OCI-LY3 (cell line): ENCODE data around the gene UBXN6.
A peak's percentile ranks its signal among the peaks of the same experiment; 100 is the strongest.

ENCODE experiments used
- H2AFZ ChIP-seq: fragments of 200-600, 300-600 bp; shearing (Covaris generic); 2 replicates; pipeline ENCODE4 v1.6.0; 2014; ENCODE audit warnings: antibody characterized with exemption, low read depth, low read length
- H3K27ac ChIP-seq: fragments of 200-600, 300-600 bp; sonication (generic); 2 replicates; pipeline ENCODE4 v1.5.1; 2014; ENCODE audit warnings: mild to moderate bottlenecking, low read length, moderate library complexity, mixed read lengths
- H3K27me3 ChIP-seq: fragments of 200-600, 300-600 bp; sonication (generic); 2 replicates; pipeline ENCODE4 v1.6.1; 2014; ENCODE audit warnings: low read depth, low read length, mixed read lengths
- H3K36me3 ChIP-seq: fragments of 200-600, 300-600 bp; sonication (generic); replicated peaks from 2 replicates; pipeline ENCODE3; 2014; ENCODE audit warnings: low read depth, low read length, mixed read lengths
- H3K4me1 ChIP-seq: fragments of 300-600, 200-600 bp; sonication (generic); 2 replicates; pipeline ENCODE4 v1.6.1; 2014; ENCODE audit warnings: low read length, mixed read lengths
- H3K4me2 ChIP-seq: fragments of 200-600, 300-600 bp; sonication (generic); 2 replicates; pipeline ENCODE4 v1.6.1; 2014; ENCODE audit warnings: low read length, mixed read lengths
- H3K4me3 ChIP-seq: fragments of 300-600, 200-600 bp; sonication (generic); 2 replicates; pipeline ENCODE4 v1.5.1; 2014; ENCODE audit warnings: antibody characterized with exemption, mild to moderate bottlenecking, low read length, moderate library complexity
- H3K79me2 ChIP-seq: fragments of 300-600, 200-600 bp; shearing (Covaris generic); 2 replicates; pipeline ENCODE4 v1.6.1; 2014; ENCODE audit warnings: mild to moderate bottlenecking, low read length, mixed read lengths
- H3K9ac ChIP-seq: fragments of 300-600, 200-600 bp; shearing (Covaris generic); 2 replicates; pipeline ENCODE4 v1.6.0; 2014; ENCODE audit warnings: mild to moderate bottlenecking, low read length, moderate library complexity
- H3K9me3 ChIP-seq: fragments of 200-600, 300-600 bp; shearing (Covaris generic); 2 replicates; pipeline ENCODE4 v1.6.1; 2014; ENCODE audit warnings: low read length, mixed read lengths; ENCODE audit not compliant: insufficient read depth
- H4K20me1 ChIP-seq: fragments of 200-600, 300-600 bp; sonication (generic); 2 replicates; pipeline ENCODE4 v1.6.1; 2016; ENCODE audit warnings: low read length, mixed read lengths; ENCODE audit not compliant: insufficient read depth
- CTCF ChIP-seq: fragments of 200-600, 300-600 bp; sonication (generic); IDR thresholded peaks from 2 replicates; pipeline ENCODE4 v1.5.1; 2014; ENCODE audit warnings: antibody characterized with exemption, low read length, low read depth
- EZH2phosphoT487 ChIP-seq: fragments of 200-600 bp; shearing (Covaris generic); IDR thresholded peaks from 2 replicates; pipeline ENCODE4 v1.6.1; 2018; ENCODE audit warnings: antibody characterized with exemption, mixed run types, low read depth

Gene UBXN6

GRCh38 chr19:4405977-4406376 is 51.6 kb downstream of the UBXN6 start:
- Histone ChIP-seq H3K9me3 (no peaks in the 10 kb centered on the region), H3K27me3 (no peaks in the 10 kb centered on the region), H3K4me1 (peaks cover 24% of the 10 kb centered on the region), H3K27ac (no peak overlapping the region), H3K4me3 (no peak overlapping the region), H3K4me2 (no peak overlapping the region), H3K9ac (no peak overlapping the region), H3K79me2 (peaks cover 84% of the 10 kb centered on the region), H4K20me1 (peaks cover 61% of the 10 kb centered on the region), H3K36me3 (peaks cover 46% of the 10 kb centered on the region), H2AFZ (no peak overlapping the region)
- TF ChIP-seq CTCF: no peak
- TF ChIP-seq EZH2phosphoT487: no peak

DNA sequence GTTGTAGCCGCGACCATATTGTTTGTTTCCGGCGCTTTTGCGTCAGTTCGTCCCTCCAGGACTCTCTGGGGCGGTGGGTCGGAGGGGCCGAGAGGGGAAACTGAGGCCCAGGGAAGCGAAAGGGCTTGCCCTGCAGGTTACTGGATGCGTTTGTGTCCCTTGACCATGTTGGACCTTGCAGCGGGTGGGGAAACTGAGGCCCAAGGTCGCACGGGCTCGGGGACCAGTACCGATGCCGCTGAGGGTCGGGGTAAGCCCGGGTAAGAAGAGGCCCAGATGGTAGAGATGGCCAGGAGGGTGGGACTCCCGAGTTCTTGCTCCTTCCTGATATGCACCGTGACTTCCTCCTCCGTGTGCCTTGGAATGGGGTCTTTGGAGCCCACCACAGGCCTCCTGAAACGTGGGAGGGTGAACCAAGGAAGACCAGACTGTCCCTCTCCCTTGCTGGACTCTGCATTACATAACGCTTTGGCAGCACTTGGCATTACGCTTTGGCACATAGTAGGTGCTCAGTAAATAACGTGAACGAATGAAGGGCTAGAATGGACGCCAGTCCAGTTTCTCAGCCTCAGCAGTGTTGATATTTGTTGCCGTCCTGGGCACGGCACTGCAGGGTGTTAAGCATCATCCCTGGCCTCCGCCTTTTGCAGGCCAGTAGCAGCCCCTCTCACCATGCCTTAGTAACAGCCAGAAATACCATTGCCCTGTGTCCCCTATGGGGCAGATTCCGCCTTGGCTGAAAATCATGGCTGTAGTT is 54.4 kb downstream of the UBXN6 start:
- H4K20me1 ChIP-seq: peaks cover 58% of the 10 kb centered on the region
- peak overlapping the region; percentile 63 for H3K27ac ChIP-seq
- no peaks in the 10 kb centered on the region for H3K27me3 ChIP-seq
- H3K4me1 ChIP-seq: peaks cover 33% of the 10 kb centered on the region
- H3K4me3 ChIP-seq: peak overlapping the region; percentile 98
- peaks cover 79% of the 10 kb centered on the region for H3K79me2 ChIP-seq
- no peaks in the 10 kb centered on the region for H3K9me3 ChIP-seq
- peak overlapping the region; percentile 82 for H3K4me2 ChIP-seq
- peak overlapping the region; percentile 98 for H3K9ac ChIP-seq
- no peak overlapping the region for H2AFZ ChIP-seq
- TF ChIP-seq EZH2phosphoT487 (no peak), CTCF (no peak)
- H3K36me3 ChIP-seq: peaks cover 30% of the 10 kb centered on the region

DNA sequence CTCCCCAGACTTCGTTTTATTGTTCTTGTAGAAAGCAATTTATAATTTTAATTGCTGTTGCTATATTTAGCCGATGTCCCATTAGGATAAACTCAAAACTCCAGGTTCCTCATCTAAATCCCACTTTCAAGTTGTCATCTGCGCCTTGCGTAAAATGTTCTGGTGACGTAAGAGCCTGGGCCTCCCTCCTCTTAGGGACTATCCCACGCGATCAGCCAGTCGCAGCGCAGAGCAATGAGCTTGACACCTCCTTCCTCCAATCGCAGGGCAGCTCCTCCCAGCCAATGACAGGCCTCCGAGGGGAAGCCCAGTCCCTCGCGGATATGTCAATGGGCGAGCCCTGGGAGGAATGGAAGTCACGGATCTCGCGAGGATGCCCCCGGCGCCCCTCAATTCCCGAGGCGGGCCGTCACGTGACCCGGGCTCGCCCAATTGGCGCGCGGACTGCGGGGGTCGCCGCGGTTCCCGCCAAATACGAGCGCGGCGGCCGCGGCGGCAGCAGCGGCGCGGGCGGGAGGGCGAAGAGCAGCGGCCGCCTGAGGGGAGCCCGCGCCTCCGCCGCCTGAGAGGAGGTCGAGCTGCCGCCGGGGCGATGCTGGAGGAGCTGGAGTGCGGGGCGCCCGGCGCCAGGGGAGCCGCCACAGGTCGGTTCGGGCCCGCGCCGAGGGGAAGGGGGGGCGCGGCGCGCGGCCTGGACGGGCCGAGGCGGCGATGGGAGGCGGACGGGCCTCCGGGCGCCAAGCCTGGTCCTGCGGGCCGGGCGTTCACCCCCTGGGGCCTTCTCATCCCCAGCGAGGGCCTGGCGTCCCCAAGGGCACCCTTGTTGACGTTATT is 55.2 kb downstream of the UBXN6 start, which contains the start of gene CHAF1A:
Gene CHAF1A, plus strand, starts transcription at position 470 of the 834 bp plus-strand sequence. Its CDS starts 123 bp downstream, at position 593.
- peak within 1 kb of the TSS; percentile 49; the same call in 1 of the 2 replicates for H2AFZ ChIP-seq
- peak within 1 kb of the TSS; percentile 98 for H3K9ac ChIP-seq
- H3K36me3 ChIP-seq: peaks cover 32% of the 10 kb centered on the region
- H3K27ac ChIP-seq: peak within 1 kb of the TSS; percentile 63
- H3K4me2 ChIP-seq: peak within 1 kb of the TSS; percentile 82
- H3K4me1 ChIP-seq: peaks cover 33% of the 10 kb centered on the region
- H3K4me3 ChIP-seq: peak within 1 kb of the TSS; percentile 98
- no peaks in the 10 kb centered on the region for H3K27me3 ChIP-seq
- TF ChIP-seq CTCF (no peak), EZH2phosphoT487 (no peak)
- H4K20me1 ChIP-seq: peaks cover 64% of the 10 kb centered on the region
- H3K9me3 ChIP-seq: no peaks in the 10 kb centered on the region
- peaks cover 79% of the 10 kb centered on the region for H3K79me2 ChIP-seq

- Histone ChIP-seq H4K20me1 (peaks cover 64% of the 10 kb centered on the region), H3K27ac (peak overlapping the region; percentile 28), H3K9ac (peak overlapping the region; percentile 60)
These were observed 55.8 kb downstream of the UBXN6 start for GRCh38 chr19:4401769-4402170.

More at GRCh38 chr19:4401769-4402170, 55.8 kb downstream of the UBXN6 start:
- Histone ChIP-seq H2AFZ (peak overlapping the region; percentile 49; the same call in 1 of the 2 replicates), H3K79me2 (peaks cover 79% of the 10 kb centered on the region), H3K27me3 (no peaks in the 10 kb centered on the region), H3K36me3 (peaks cover 35% of the 10 kb centered on the region), H3K4me2 (peak overlapping the region; percentile 74), H3K4me1 (peaks cover 33% of the 10 kb centered on the region), H3K4me3 (peak overlapping the region; percentile 76), H3K9me3 (no peaks in the 10 kb centered on the region)
- no peak for TF ChIP-seq CTCF
- no peak for TF ChIP-seq EZH2phosphoT487
